ENCODE results near the gene UBL4B. TPM values are rescaled to one million over a fixed set of nuclear protein-coding genes. Genes with fewer than 3 reads are reported as not detected.

Gene UBL4B
- total RNA-seq, 2 experiments from 2014 or later: not detected

DNA sequence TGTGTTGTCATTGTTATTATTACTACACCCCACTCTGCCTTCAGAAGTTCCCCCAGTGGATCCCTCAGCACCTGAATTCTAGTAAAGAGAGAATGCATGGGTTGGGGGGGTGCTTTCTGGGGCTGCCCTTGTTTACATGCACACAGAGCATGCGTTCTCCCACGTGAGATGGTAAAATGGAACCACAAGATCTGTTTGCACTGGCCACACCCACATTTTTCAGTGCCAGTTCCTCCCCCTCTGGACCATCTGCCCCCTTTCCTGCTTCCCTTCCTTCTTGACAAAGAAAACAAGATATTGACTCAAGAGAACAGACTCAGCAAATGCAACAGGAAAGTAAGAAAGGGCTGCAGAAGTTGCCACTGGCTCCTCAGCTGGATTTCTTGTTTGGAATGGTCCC is 46.9 kb downstream of the UBL4B start:
- no peak for ATAC-seq
- intact Hi-C loops (cut with DNase I, micrococcal nuclease): no loop called here
- CTCF ChIA-PET: no interaction called here
- H3K27me3 Mint-ChIP-seq: peaks cover 44% of the 10 kb centered on the region
- POLR2A ChIA-PET: no interaction called here
- DNase-seq: no peak
- no peaks in the 10 kb centered on the region for H3K9me3 Mint-ChIP-seq (ENCODE audit: low read depth)
- no peaks in the 10 kb centered on the region for H3K36me3 Mint-ChIP-seq (ENCODE audit: low read depth)
- H3K4me1 Mint-ChIP-seq: no peaks in the 10 kb centered on the region
- H3K27ac Mint-ChIP-seq: no peak overlapping the region
- no peak overlapping the region for H3K4me3 Mint-ChIP-seq

DNA sequence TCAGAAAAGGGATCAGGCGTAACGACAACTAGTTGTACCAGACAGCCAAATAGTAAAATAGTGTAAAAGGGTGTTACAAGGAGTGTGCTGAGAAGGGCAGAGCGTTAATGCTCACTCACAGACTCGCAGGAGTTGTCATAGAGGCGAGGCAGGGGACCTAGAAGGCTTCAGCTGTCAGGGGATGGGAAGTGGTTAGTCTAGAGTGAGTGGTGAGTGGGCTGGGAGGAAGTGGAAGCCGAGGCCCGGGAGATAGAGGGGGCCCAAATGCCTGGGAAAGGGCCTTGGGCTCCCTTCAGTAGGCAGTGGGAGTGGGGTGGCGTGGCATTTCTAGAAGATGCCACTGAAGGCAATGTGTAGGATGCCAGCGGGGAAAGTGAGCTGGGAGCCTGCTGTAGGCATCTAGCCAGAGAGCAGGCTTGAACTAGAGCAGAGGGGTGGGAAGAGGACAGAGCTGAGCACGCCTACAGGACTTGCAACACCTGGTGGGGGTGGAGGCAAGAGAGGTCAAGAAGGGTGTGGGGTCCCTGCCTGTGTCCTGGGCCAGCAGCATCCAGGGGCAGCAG is 48.4 kb downstream of the UBL4B start:
- H3K27me3 Mint-ChIP-seq: peaks cover 32% of the 10 kb centered on the region
- CTCF ChIA-PET: interaction anchor here (1.6 kb wide), 1 partner anchor 42 kb away, joined by 4 read pairs; no protein-coding TSS in a partner anchor
- no peak overlapping the region for H3K27ac Mint-ChIP-seq
- H3K4me3 Mint-ChIP-seq: no peak overlapping the region
- POLR2A ChIA-PET: no interaction called here
- intact Hi-C loops (cut with DNase I, micrococcal nuclease): no loop called here
- no peaks in the 10 kb centered on the region for H3K4me1 Mint-ChIP-seq
- H3K36me3 Mint-ChIP-seq (ENCODE audit: low read depth): no peaks in the 10 kb centered on the region
- no peak for ATAC-seq
- no peaks in the 10 kb centered on the region for H3K9me3 Mint-ChIP-seq (ENCODE audit: low read depth)
- no peak for DNase-seq

GRCh38 chr1:110161165-110161564 is 48.9 kb downstream of the UBL4B start:
- Mint-ChIP-seq H3K27ac (no peak overlapping the region), H3K4me1 (no peaks in the 10 kb centered on the region), H3K36me3 (ENCODE audit: low read depth) (no peaks in the 10 kb centered on the region), H3K4me3 (no peak overlapping the region), H3K27me3 (peaks cover 29% of the 10 kb centered on the region), H3K9me3 (ENCODE audit: low read depth) (no peaks in the 10 kb centered on the region)
- ATAC-seq: no peak
- CTCF ChIA-PET: interaction anchor here (0.9 to 2.5 kb wide), 3 partner anchors 35 to 42 kb away, joined by 3 to 8 read pairs (median 4); no protein-coding TSS in a partner anchor
- no peak for DNase-seq
- intact Hi-C loops (cut with DNase I, micrococcal nuclease): no loop called here
- POLR2A ChIA-PET: no interaction called here

DNA sequence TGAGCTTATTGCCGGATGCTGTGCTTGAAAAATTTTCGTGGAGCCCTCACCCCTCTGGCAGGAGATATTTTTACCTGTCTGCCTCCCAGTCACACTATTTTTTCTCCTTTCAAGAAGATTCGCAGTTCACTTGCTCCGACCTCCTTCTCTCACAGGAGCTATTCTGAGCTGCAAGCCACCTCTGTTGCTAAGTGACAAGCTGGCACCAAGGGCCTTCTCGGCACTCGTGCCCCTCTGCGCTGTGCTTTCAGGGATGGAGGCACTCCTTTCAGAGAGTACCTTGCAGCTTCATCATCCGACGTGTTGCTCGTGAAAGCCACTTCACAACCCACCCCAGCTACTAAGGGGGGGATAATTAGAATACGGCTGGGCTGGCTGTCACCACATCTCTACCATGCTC is 49.6 kb downstream of the UBL4B start:
- Mint-ChIP-seq H3K4me3 (no peak overlapping the region), H3K27ac (no peak overlapping the region), H3K9me3 (ENCODE audit: low read depth) (no peaks in the 10 kb centered on the region), H3K36me3 (ENCODE audit: low read depth) (no peaks in the 10 kb centered on the region), H3K4me1 (no peaks in the 10 kb centered on the region), H3K27me3 (peaks cover 23% of the 10 kb centered on the region)
- intact Hi-C loops (cut with DNase I, micrococcal nuclease): no loop called here
- DNase-seq (no peak), ATAC-seq (no peak)
- CTCF ChIA-PET: interaction anchor here (0.9 to 2.5 kb wide), 5 partner anchors 11 to 102 kb away, joined by 3 to 8 read pairs (median 4); no protein-coding TSS in a partner anchor
- POLR2A ChIA-PET: no interaction called here

Other genes with a start within 250 kb of the UBL4B start
- 10 to 100 TPM; 37.7 to 44.8 TPM for gene CSF1, start 201.6 kb upstream of the UBL4B start, total RNA-seq
- 10 to 100 TPM; 79.1 to 82.6 TPM for gene AHCYL1, start 127.7 kb upstream of the UBL4B start, total RNA-seq
- 10 to 100 TPM; 20.7 to 21.5 TPM for gene STRIP1, start 77.8 kb upstream of the UBL4B start, total RNA-seq
- not detected for gene ALX3, start 41.8 kb upstream of the UBL4B start, total RNA-seq
- under 1 TPM; 0.07 TPM for gene SLC6A17, start 38.1 kb downstream of the UBL4B start, total RNA-seq
- gene KCNC4, start 97.9 kb downstream of the UBL4B start, total RNA-seq: 10 to 100 TPM; 13.9 to 14.3 TPM
- gene RBM15, start 226.9 kb downstream of the UBL4B start, total RNA-seq: 10 to 100 TPM; 60.7 to 63.2 TPM

Data from activated CD4-positive, alpha-beta T cell treated with anti-CD3 and anti-CD28 coated beads for 36 hours (primary cell).